Small intestine (tissue), 7 donors: ENCODE measurements around the gene ASRGL1. TPM values are rescaled to one million over a fixed set of nuclear protein-coding genes. Genes with fewer than 3 reads are reported as not detected.
A peak's percentile ranks its signal among the peaks of the same experiment; 100 is the strongest.

Experiments used
- DNase-seq, 2 donors: peaks; one replicate each; pipeline versions ENCODE4 v3.0.0 to v3.0.0-alpha.2; 2013
- FAIRE-seq: peaks from 2 replicates; lab custom pipeline; 2012; peaks lifted over from hg19 to GRCh38; lab: Jason Lieb, UNC
- H3K27ac ChIP-seq, 3 donors: one replicate each; pipeline ENCODE4 v1.5.1; 2013; ENCODE audit warnings: low read length in 2 of 3, mild to moderate bottlenecking in 2 of 3, control low read depth in 1 of 3, inconsistent platforms in 1 of 3, low read depth in 1 of 3, moderate library complexity in 1 of 3
- H3K27me3 ChIP-seq, 3 donors: one replicate each; pipeline ENCODE4 v1.6.1; 2013; ENCODE audit warnings: low read length in 3 of 3, inconsistent platforms in 1 of 3; ENCODE audit not compliant: control insufficient read depth in 3 of 3, insufficient read depth in 3 of 3
- H3K36me3 ChIP-seq, 3 donors: one replicate each; pipeline ENCODE4 v1.6.1; 2013; ENCODE audit warnings: low read length in 3 of 3, inconsistent platforms in 1 of 3, low read depth in 1 of 3, mild to moderate bottlenecking in 1 of 3, moderate library complexity in 1 of 3; ENCODE audit not compliant: control insufficient read depth in 3 of 3, insufficient read depth in 2 of 3
- H3K4me1 ChIP-seq, 3 donors: one replicate each; pipeline ENCODE4 v1.6.1; 2013; ENCODE audit warnings: low read length in 2 of 3, inconsistent platforms in 1 of 3, low read depth in 1 of 3, mild to moderate bottlenecking in 1 of 3, moderate library complexity in 1 of 3; ENCODE audit not compliant: control insufficient read depth in 3 of 3, insufficient read depth in 2 of 3
- H3K4me3 ChIP-seq, 3 donors: one replicate each; pipeline ENCODE4 v1.5.1; 2013; ENCODE audit warnings: low read length in 3 of 3, control low read depth in 1 of 3, inconsistent platforms in 1 of 3, low read depth in 1 of 3, mild to moderate bottlenecking in 1 of 3, moderate library complexity in 1 of 3
- H3K9me3 ChIP-seq, 2 donors: one replicate each; pipeline ENCODE4 v1.6.1; 2013; ENCODE audit warnings: low read depth in 1 of 2, low read length in 1 of 2; ENCODE audit not compliant: control insufficient read depth in 2 of 2, insufficient read depth in 1 of 2
- WGBS, 3 donors: extraction: QIAGEN DNeasy Blood & Tissue Kit; methylation state at CpG; one replicate each; pipeline ENCODE4 v1.1.7; 2013; 5-methylcytosine and 5-hydroxymethylcytosine counted together
- polyA plus RNA-seq, 4 donors: library from polyadenylated mRNA; stranded (reverse) in 3 of 4; unstranded in 1 of 4; fragments of 200-250 nt in 3 of 4; fragments of 120-200 nt in 1 of 4; gene quantifications; one replicate each; pipeline versions ENCODE4 v1.2.1 to v1.2.3, GENCODE V29; 2013
- donor health status: healthy with polysubstance abuse.
- donor health status: control.
- donor health status: control.
- donor health status: Bipolar disorder and iron deficiency.
- donor health status: healthy.

ASRGL1 gene
- polyA plus RNA-seq, 4 donors, result 3.6 to 19.4 (median 5.5) TPM

- H3K36me3 ChIP-seq, result no peaks in the 10 kb centered on the region
- FAIRE-seq (no peak), DNase-seq (no peak)
- H3K4me1 ChIP-seq, result peaks cover 0 to 30% (median 6%) of the 10 kb centered on the region in 3 donors
- 85 to 94% (median 93%) methylated on average over 6 of the region's 6 CpGs for WGBS, 3 donors
- no peaks in the 10 kb centered on the region for H3K9me3 ChIP-seq
- H3K27ac ChIP-seq, result no peak overlapping the region
- H3K27me3 ChIP-seq, result no peaks in the 10 kb centered on the region
- H3K4me3 ChIP-seq, result no peak overlapping the region
Measured at GRCh38 chr11:62404435-62404834, 67.2 kb downstream of the ASRGL1 start.

GRCh38 chr11:62404901-62405300 lies 67.7 kb downstream of the ASRGL1 start:
- FAIRE-seq, result no peak
- Histone ChIP-seq H3K4me3 (no peak overlapping the region), H3K4me1 (peaks cover 0 to 26% (median 6%) of the 10 kb centered on the region in 3 donors), H3K36me3 (no peaks in the 10 kb centered on the region), H3K9me3 (no peaks in the 10 kb centered on the region), H3K27me3 (no peaks in the 10 kb centered on the region), H3K27ac (no peak overlapping the region)
- 25 to 65% (median 41%) methylated on average over 5 of the region's 5 CpGs for WGBS, 3 donors
- DNase-seq, result peak; percentile 35 to 57

- DNase-seq (no peak), FAIRE-seq (no peak)
- 64 to 81% (median 72%) methylated on average over 4 of the region's 4 CpGs for WGBS, 3 donors
- Histone ChIP-seq H3K27me3 (no peaks in the 10 kb centered on the region), H3K36me3 (no peaks in the 10 kb centered on the region), H3K4me3 (no peak overlapping the region), H3K27ac (no peak overlapping the region), H3K4me1 (peaks cover 0 to 15% (median 3%) of the 10 kb centered on the region in 3 donors), H3K9me3 (no peaks in the 10 kb centered on the region)
Measured at GRCh38 chr11:62406034-62406433, 68.8 kb downstream of the ASRGL1 start.

GRCh38 chr11:62409831-62410230 lies 72.6 kb downstream of the ASRGL1 start:
- Histone ChIP-seq H3K4me3 (no peak overlapping the region), H3K27ac (no peak overlapping the region), H3K4me1 (peaks cover 0 to 7% (median 2%) of the 10 kb centered on the region in 3 donors), H3K27me3 (no peaks in the 10 kb centered on the region), H3K36me3 (no peaks in the 10 kb centered on the region), H3K9me3 (no peaks in the 10 kb centered on the region)
- 83 to 91% (median 90%) methylated on average over 8 of the region's 8 CpGs for WGBS, 3 donors
- FAIRE-seq (no peak), DNase-seq (no peak)

- Histone ChIP-seq H3K27ac (no peak overlapping the region), H3K4me1 (no peaks in the 10 kb centered on the region), H3K36me3 (no peaks in the 10 kb centered on the region), H3K27me3 (no peaks in the 10 kb centered on the region), H3K9me3 (no peaks in the 10 kb centered on the region), H3K4me3 (no peak overlapping the region)
- FAIRE-seq (no peak), DNase-seq (no peak)
- WGBS, 3 donors, result 73 to 85% (median 77%) methylated on average over 8 of the region's 8 CpGs
Measured at GRCh38 chr11:62410972-62411371, 73.7 kb downstream of the ASRGL1 start.

- Histone ChIP-seq H3K36me3 (no peaks in the 10 kb centered on the region), H3K4me1 (no peaks in the 10 kb centered on the region), H3K27me3 (no peaks in the 10 kb centered on the region), H3K27ac (no peak overlapping the region), H3K4me3 (no peak overlapping the region), H3K9me3 (no peaks in the 10 kb centered on the region)
- FAIRE-seq (no peak), DNase-seq (no peak)
- WGBS, 3 donors, result 89 to 92% (median 90%) methylated on average over 5 of the region's 5 CpGs
Measured at GRCh38 chr11:62411524-62411923, 74.3 kb downstream of the ASRGL1 start.

GRCh38 chr11:62413060-62413696 lies 75.9 kb downstream of the ASRGL1 start:
- Histone ChIP-seq H3K27ac (no peak overlapping the region), H3K27me3 (no peaks in the 10 kb centered on the region), H3K4me3 (no peak overlapping the region), H3K36me3 (no peaks in the 10 kb centered on the region), H3K9me3 (no peaks in the 10 kb centered on the region), H3K4me1 (no peaks in the 10 kb centered on the region)
- no peak for DNase-seq
- 71 to 87% (median 77%) methylated on average over 8 of the region's 8 CpGs for WGBS, 3 donors
- FAIRE-seq, result no peak

GRCh38 chr11:62416596-62416995 lies 79.3 kb downstream of the ASRGL1 start:
- DNase-seq (no peak), FAIRE-seq (no peak)
- H3K9me3 ChIP-seq, result no peaks in the 10 kb centered on the region
- WGBS, 3 donors, result 88 to 94% (median 91%) methylated on average over 12 of the region's 12 CpGs
- H3K4me3 ChIP-seq, result no peak overlapping the region
- no peak overlapping the region for H3K27ac ChIP-seq
- H3K27me3 ChIP-seq, result no peaks in the 10 kb centered on the region
- no peaks in the 10 kb centered on the region for H3K36me3 ChIP-seq
- H3K4me1 ChIP-seq, result peaks cover 0 to 3% (median 0%) of the 10 kb centered on the region in 3 donors

GRCh38 chr11:62418136-62418535 lies 80.9 kb downstream of the ASRGL1 start:
- no peak for FAIRE-seq
- peaks cover 0 to 12% (median 3%) of the 10 kb centered on the region in 3 donors for H3K4me1 ChIP-seq
- H3K9me3 ChIP-seq, result no peaks in the 10 kb centered on the region
- no peaks in the 10 kb centered on the region for H3K27me3 ChIP-seq
- no peaks in the 10 kb centered on the region for H3K36me3 ChIP-seq
- H3K4me3 ChIP-seq, result no peak overlapping the region
- no peak overlapping the region for H3K27ac ChIP-seq
- DNase-seq, result no peak
- 80 to 93% (median 88%) methylated on average over 5 of the region's 5 CpGs for WGBS, 3 donors
